CD1c-positive myeloid dendritic cell (primary cell): ENCODE measurements around the gene IQCC.

ENCODE experiments used
- DNase-seq: peaks from one replicate; pipeline ENCODE4 v3.0.0-alpha.2; 2016; ENCODE audit errors: extremely low spot score

The IQCC gene

DNA sequence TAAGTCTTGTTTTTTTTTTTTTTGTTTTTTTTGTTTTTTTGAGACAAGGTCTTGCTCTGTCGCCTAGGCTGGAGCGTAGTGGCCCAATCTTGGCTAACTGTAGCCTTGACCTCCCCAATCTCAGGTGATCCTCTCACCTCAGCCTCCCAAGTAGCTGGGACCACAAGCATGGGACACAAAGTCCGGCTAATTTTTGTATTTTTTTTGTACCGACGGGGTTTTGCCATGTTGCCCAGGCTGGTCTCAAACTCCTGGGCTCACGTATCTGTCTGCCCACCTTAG is 51.7 kb downstream of the IQCC start:
- DNase-seq: no peak
